ENCODE data around the gene NOTCH2. TPM values are rescaled to one million over a fixed set of nuclear protein-coding genes. Genes with fewer than 3 reads are reported as not detected.
"Not testable (repeated sequence)": the region's sequence is repeated elsewhere in the genome, so short reads cannot be mapped to it uniquely, and the experiment has no call there.

NOTCH2 gene
- total RNA-seq, result 10 to 100 TPM; 57.7 to 99.3 (median 60.8) TPM
- long read RNA-seq, donor 1, partial matches to known transcripts, result 11 of 25 reads
- long read RNA-seq, donor 1, other reads (novel, unspliced or antisense), result 14 of 25 reads
- long read RNA-seq, donor 2, partial matches to known transcripts, result 1 of 3 reads
- long read RNA-seq, donor 2, other reads (novel, unspliced or antisense), result 2 of 3 reads

DNA sequence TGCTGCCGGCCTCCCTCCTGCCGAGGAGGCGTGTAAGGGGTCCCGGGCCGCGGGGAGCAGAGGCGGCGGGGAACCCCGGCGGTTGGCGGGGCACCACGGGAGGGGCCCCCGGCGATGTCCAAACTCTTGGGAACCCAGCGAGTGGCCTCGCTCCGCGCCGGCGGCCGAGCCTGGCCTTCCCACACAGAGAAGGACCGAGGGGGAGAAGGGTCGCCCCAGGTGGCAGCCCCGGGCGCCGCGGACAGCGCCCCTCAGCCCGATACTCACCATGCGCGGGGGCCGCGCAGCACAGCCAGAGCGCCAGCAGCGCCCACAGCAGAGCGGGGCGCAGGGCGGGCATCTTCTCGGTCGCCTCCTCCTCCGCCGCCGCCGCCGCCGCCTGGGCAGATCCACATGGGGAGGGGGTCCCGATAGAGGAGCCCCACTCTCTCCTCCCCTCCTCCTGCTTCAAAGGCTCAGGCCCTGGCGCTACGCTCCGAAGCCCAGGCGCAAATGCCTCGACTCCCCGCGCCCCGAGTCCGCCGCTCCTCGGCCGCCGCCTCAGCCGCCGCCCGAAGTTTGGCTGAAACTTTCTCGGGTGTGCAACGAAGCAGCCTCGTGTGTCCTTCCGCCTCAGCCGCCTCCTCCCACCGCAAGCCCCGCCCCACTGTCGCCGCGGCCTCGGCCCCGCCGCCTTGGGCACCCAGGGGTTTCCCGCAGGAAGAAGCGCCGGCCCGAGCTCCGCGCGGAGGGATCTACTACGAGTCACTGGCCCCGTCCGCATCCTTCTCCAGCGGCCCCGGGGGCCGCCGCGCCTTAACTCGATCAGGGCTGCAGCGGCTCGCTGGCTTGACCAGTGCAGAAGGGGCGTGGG lies at the start of gene NOTCH2:
Gene NOTCH2 (minus strand): TSS at position 596 of the 853 bp plus-strand sequence. CDS start 256 bp downstream, at position 340.
- H3K4me1 ChIP-seq (ENCODE audit: low read depth); H3K36me3 ChIP-seq (ENCODE audit: low read depth); H3K9me3 ChIP-seq; intact Hi-C loops (cut with DNase I, micrococcal nuclease): not testable (repeated sequence)
- peak; percentile 73 to 83 (median 79) for DNase-seq
- ATAC-seq, result peak; percentile 82
- H3K4me3 ChIP-seq, result peak within 1 kb of the TSS; percentile 57

DNA sequence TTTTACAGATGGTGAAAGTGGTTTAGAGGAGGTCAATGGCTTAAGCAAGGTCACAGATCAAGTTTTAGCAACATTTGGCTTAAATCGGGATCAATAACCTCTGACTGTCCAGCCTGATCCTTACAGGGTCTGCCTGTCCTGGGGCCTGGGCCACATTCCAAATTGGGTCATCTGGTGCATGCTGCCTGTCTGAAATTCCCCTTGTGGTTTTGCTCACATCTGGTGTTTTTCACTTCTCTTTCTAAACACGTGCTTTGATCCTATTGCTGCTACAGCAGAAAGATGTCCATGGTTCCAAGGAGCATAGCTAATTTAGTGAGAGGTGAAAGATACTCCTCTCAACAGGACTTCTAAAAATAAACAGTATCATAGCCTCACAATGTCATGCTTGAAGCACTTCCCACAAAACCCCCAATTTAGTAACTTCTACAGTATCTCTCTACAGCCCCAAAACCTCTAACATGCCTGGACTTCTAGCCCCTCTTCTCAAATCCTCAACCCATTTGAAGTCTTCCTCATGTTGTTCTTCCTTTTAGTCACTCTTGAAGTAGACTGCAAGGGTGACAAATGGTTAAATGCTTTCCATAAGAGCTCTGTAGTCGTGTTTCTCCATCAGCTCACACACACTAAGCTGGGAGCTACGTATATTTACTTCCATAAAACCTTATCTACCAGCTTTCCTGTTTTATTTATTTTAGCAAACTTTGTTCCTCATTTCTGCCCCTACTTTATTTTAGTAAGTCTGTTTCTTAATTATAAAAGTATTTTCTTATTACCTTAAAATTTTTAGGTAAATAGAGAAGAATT lies 48.1 kb upstream of the NOTCH2 start:
- H3K4me3 ChIP-seq; intact Hi-C loops (cut with DNase I, micrococcal nuclease); H3K9me3 ChIP-seq; H3K36me3 ChIP-seq (ENCODE audit: low read depth); H3K4me1 ChIP-seq (ENCODE audit: low read depth): not testable (repeated sequence)
- DNase-seq (peak; percentile 25 to 58 (median 40)), ATAC-seq (peak; percentile 64)

DNA sequence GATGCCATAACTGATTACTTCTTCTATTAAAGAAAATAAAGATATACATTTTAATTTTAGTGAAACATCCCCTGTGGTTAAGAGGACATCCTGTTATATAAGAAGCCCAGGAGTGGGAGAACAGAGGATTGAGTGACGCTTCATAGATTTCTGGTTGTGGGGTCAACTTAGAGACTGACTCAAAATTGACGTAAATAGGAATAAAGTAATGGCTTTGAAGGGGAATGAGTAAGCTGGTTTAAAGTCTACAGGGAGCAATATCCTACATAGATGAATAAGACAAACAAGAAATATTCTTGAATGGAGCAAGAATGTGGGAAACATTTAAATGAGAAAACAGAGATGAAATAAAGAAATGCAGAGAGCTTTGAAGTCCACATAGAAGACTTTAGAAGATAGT lies 46.6 kb upstream of the NOTCH2 start:
- intact Hi-C loops (cut with DNase I, micrococcal nuclease); DNase-seq; ATAC-seq; H3K36me3 ChIP-seq (ENCODE audit: low read depth); H3K9me3 ChIP-seq; H3K4me3 ChIP-seq; H3K4me1 ChIP-seq (ENCODE audit: low read depth): not testable (repeated sequence)

DNA sequence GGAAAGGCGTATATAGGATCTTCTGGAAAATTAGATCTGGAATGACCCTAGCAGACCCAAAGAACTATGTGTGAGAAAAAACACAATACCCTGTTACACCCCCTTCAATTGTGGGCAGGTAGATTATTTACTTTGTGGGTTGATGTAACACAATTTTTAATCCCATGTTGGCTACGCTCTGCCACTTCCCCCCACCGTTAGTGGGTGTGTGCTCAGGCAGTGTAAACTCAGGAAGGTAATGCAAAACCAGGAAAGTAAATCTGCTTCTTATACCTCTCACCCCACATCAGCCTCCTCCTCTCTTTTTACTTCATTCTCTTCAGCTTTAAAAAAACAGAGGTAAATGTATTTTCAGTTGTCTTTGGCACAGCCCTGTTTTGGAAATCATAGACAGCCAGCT lies 43.7 kb upstream of the NOTCH2 start:
- intact Hi-C loops (cut with DNase I, micrococcal nuclease); H3K9me3 ChIP-seq; DNase-seq; H3K36me3 ChIP-seq (ENCODE audit: low read depth); H3K4me1 ChIP-seq (ENCODE audit: low read depth); H3K4me3 ChIP-seq: not testable (repeated sequence)
- peak; percentile 83 for ATAC-seq

DNA sequence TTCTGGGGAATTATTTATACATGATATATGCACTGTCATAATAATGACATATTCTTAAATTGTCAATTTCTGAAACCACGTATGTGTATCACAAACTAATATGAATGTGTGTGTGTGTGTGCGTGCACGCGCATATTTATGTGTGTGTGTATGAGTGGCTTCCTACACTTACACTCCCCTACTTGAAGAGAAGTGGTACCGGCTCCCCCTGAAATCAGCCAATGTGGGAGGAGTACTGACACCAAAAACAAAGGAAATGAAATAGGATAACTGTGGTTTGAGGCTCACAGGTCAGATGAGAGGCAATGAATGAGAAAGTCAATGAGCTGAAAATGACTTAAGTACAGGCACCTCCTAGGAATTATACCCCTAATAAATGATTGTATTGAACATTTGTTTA lies 42.8 kb upstream of the NOTCH2 start:
- ATAC-seq; H3K9me3 ChIP-seq; DNase-seq; H3K4me1 ChIP-seq (ENCODE audit: low read depth); H3K36me3 ChIP-seq (ENCODE audit: low read depth); H3K4me3 ChIP-seq; intact Hi-C loops (cut with DNase I, micrococcal nuclease): not testable (repeated sequence)

DNA sequence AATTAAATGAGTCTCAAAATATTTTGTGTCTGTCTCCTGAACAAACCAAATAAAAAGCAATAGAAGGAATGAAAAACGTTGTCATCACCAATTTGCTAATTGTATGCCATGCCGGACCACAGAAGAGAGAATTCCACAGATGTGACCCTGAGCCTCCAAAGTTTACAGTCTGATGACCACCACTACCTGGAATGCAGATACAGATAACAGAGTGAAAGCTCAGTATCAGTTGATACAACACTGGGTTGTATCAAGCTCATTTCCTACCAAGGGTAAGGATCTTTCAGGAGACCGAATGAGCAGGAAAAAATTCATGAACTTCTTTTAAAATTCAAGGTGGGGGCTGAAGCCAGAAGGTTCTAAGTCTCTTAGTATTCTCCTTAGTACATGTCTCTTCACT lies 42.3 kb upstream of the NOTCH2 start:
- intact Hi-C loops (cut with DNase I, micrococcal nuclease); H3K9me3 ChIP-seq; ATAC-seq: not testable (repeated sequence)

DNA sequence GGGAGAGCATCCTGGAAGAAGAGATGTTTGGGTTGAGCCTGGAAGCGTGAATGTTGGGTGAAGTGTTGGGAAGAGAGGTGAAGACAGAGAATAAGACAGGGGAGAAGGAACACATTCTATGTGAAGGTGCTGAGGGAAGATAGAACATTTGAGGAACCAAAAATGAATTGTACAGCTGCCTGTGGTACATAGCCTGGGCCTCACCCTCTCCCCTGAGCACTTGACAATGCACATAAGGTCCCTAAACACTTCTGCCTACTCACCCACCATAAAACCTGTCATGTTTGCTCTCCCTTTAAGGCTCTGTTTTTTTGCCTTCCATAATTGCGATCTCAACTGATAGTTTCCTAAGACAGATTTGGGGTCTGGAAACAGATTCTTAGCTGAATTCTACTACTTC lies 41.5 kb upstream of the NOTCH2 start:
- H3K36me3 ChIP-seq (ENCODE audit: low read depth); H3K4me3 ChIP-seq; H3K9me3 ChIP-seq; DNase-seq; intact Hi-C loops (cut with DNase I, micrococcal nuclease); H3K4me1 ChIP-seq (ENCODE audit: low read depth): not testable (repeated sequence)
- peak; percentile 68 for ATAC-seq

More for the DNA sequence above, 42.3 kb upstream of the NOTCH2 start:
- not testable (repeated sequence) for H3K4me3 ChIP-seq; H3K36me3 ChIP-seq (ENCODE audit: low read depth); H3K4me1 ChIP-seq (ENCODE audit: low read depth); DNase-seq

DNA sequence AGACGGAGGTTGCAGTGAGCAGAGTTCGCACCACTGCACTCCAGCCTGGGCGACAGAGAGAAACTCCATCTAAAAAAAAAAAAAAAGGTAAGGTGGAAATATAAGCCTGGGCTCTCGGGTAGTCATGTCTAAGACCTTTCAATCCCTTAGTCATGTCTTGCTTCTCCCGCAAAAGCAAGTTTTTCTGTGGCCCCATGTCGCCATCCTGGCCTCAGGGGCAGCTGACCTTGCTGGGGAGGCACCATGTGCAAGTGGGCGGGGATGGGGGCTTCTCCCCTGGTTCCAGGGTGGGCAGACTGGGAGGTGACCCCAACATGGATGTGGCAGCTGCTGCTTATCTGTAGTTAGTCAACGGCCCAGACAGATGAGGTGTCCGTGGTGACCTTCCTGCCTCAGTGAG lies 40.2 kb upstream of the NOTCH2 start:
- H3K36me3 ChIP-seq (ENCODE audit: low read depth); intact Hi-C loops (cut with DNase I, micrococcal nuclease); H3K4me3 ChIP-seq; ATAC-seq; H3K4me1 ChIP-seq (ENCODE audit: low read depth); H3K9me3 ChIP-seq: not testable (repeated sequence)
- DNase-seq, result peak in 1 of 3 donors; percentile 25

DNA sequence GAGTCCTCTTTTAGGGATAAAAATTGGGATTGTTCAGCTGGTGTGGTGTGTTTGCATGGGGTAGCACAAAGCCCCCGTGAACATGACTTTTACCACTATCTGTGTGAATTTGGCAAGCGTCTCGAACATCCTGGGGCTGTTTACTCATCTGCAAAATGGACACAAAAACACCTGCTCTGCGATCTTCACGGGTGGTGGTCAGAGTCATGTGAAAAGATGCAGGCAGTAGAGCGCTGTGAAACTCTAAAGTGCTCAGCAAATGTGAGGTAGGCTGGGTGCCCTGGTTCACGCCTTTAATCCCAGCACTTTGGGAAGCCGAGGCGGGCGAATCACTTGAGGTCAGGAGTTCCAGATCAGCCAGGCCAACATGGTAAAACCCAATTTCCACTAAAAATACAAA lies 39.7 kb upstream of the NOTCH2 start:
- H3K4me1 ChIP-seq (ENCODE audit: low read depth); H3K36me3 ChIP-seq (ENCODE audit: low read depth); intact Hi-C loops (cut with DNase I, micrococcal nuclease); ATAC-seq; H3K9me3 ChIP-seq; H3K4me3 ChIP-seq; DNase-seq: not testable (repeated sequence)

DNA sequence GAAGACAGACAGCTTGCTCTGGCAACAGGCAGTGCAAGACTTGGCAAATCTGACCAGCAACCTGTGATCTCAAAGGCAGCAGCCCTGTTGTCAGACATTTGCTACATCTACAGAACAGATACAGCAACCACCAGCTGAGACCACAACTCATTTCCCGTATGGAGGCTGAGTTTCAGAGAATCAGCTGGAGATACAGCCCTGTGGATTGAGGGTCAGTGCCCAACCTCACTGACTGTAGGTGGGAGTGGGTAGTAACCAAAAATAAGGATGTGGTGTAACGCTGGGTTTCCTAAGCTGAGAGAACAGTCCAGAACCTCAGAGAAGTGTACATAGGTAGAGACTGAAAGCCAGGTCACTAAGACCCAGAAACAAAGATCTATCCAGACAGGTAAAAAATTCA lies 35.8 kb upstream of the NOTCH2 start:
- H3K4me3 ChIP-seq, H3K9me3 ChIP-seq: not testable (repeated sequence)

DNA sequence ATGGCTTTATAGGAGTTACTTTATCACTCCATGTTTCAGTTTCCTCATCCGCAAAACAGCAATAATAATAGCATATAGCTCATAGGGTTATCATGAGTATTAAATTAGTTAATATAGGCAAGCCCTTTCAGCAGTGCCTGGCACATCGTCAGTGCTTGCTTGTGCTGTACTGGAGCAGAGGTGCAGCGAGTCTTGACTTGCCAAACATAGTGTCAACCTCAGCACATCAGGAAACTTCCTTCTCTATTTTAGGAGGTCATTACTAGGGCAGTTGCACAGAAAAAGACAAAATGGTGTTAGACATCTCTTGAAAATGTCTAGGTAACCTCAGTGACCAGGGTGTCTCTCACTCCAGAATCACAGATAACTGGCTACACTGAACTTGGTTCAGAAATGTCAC lies 34.3 kb upstream of the NOTCH2 start:
- H3K36me3 ChIP-seq (ENCODE audit: low read depth); intact Hi-C loops (cut with DNase I, micrococcal nuclease); H3K4me3 ChIP-seq; H3K4me1 ChIP-seq (ENCODE audit: low read depth); DNase-seq; H3K9me3 ChIP-seq: not testable (repeated sequence)
- ATAC-seq, result peak; percentile 34

More for the DNA sequence above, 35.8 kb upstream of the NOTCH2 start:
- intact Hi-C loops (cut with DNase I, micrococcal nuclease); H3K4me1 ChIP-seq (ENCODE audit: low read depth); H3K36me3 ChIP-seq (ENCODE audit: low read depth); ATAC-seq; DNase-seq: not testable (repeated sequence)

DNA sequence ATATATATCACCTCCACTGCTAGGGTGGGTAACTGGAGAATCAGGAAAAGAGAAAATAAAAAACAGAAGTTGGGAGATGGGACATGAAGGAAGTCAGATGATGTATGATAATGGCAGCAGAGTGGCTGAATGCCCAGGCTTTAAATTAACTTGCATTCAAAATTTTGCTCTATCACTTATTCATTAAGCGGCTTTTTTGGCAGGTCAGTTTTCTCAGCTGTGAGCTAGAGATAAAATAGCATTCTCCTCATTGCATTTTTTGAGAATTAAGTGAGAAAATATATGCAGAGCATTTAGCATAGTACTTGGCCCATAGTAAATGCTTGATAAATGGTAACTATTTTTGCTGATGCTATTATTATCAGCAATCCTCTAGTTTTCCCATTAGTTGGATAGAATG lies 32.1 kb upstream of the NOTCH2 start:
- H3K36me3 ChIP-seq (ENCODE audit: low read depth); H3K4me1 ChIP-seq (ENCODE audit: low read depth); H3K4me3 ChIP-seq; ATAC-seq; H3K9me3 ChIP-seq; intact Hi-C loops (cut with DNase I, micrococcal nuclease); DNase-seq: not testable (repeated sequence)

DNA sequence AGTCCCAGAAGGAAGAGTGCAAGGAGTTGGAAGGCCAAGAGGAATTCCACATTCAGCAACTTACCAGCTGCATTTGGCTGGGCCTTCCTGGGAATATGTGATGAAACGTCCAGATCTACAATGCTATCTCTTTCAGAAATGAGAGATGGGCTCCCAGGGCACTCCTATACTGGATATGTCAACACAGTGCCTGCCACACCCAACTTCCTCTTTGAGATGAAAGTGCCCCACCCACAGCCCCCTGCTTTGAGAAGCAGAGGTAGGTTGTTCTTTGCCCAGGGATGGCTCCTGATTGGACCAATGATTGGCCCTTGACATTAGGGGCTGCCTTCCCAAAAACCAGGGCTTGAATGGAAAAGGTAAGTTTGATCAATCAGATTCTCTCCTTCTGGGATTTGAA lies 31.1 kb upstream of the NOTCH2 start:
- ATAC-seq, result peak; percentile 73
- intact Hi-C loops (cut with DNase I, micrococcal nuclease); H3K4me1 ChIP-seq (ENCODE audit: low read depth); DNase-seq; H3K36me3 ChIP-seq (ENCODE audit: low read depth); H3K4me3 ChIP-seq; H3K9me3 ChIP-seq: not testable (repeated sequence)

All from mucosa of descending colon (tissue), 3 donors.